ENCODE results near the gene APPL1.

DNA sequence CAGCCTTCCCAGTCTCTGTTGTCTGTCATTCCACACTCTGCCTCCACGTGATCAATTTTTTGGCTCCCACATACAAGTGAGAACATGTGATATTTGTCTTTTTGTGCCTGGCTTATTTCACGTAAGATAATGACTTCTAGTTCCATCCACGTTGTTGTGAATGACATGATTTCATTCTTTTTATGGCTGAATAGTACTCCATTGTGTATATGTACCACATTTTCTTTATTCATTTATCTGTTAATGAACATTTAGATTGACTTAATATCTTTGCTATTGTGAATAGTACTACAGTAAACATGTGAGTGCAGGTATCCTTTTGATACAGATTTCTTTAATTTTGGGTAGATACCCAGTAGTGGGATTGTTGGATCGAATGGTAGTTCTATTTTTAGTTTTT, 33.6 kb downstream of the APPL1 start:
- TF ChIP-seq, protein P1, sequence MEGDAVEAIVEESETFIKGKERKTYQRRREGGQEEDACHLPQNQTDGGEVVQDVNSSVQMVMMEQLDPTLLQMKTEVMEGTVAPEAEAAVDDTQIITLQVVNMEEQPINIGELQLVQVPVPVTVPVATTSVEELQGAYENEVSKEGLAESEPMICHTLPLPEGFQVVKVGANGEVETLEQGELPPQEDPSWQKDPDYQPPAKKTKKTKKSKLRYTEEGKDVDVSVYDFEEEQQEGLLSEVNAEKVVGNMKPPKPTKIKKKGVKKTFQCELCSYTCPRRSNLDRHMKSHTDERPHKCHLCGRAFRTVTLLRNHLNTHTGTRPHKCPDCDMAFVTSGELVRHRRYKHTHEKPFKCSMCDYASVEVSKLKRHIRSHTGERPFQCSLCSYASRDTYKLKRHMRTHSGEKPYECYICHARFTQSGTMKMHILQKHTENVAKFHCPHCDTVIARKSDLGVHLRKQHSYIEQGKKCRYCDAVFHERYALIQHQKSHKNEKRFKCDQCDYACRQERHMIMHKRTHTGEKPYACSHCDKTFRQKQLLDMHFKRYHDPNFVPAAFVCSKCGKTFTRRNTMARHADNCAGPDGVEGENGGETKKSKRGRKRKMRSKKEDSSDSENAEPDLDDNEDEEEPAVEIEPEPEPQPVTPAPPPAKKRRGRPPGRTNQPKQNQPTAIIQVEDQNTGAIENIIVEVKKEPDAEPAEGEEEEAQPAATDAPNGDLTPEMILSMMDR (conservative IDR thresholded peaks at IDR 0.05 in 1 of 2, IDR thresholded peaks at IDR 0.05 in 1 of 2; ENCODE audit: extremely low read depth in 1 of 2, insufficient read depth in 1 of 2, low read depth in 1 of 2, low read length in 2 of 2): no peak
- no peak for TF ChIP-seq EZH2 (IDR thresholded peaks at IDR 0.05; ENCODE audit: borderline replicate concordance, low read length)

Data from mammary epithelial cell (primary cell).